ENCODE results near the gene RNASE8. TPM values are rescaled to one million over a fixed set of nuclear protein-coding genes. Genes with fewer than 3 reads are reported as not detected.
A peak's percentile ranks its signal among the peaks of the same experiment; 100 is the strongest.

Gene RNASE8
- total RNA-seq, 1 donor from 2014 or later = not detected

- H3K27me3 ChIP-seq = peaks cover 3% of the 10 kb centered on the region
- peaks cover 71% of the 10 kb centered on the region for H3F3A ChIP-seq (ENCODE audit: low read depth)
- Mint-ChIP-seq H3K9me3 (peaks cover 2% of the 10 kb centered on the region), H3K4me3 (peak within 1 kb of the TSS; percentile 95), H3K27me3 (ENCODE audit: insufficient read depth, low read depth) (peaks cover 11% of the 10 kb centered on the region), H3K4me1 (peaks cover 77% of the 10 kb centered on the region), H3K27ac (peak within 1 kb of the TSS; percentile 98), H3K36me3 (peaks cover 4% of the 10 kb centered on the region)
- H3K9me3 ChIP-seq (ENCODE audit: low read depth) = no peaks in the 10 kb centered on the region
- H4K20me1 ChIP-seq (ENCODE audit: low read depth) = peaks cover 30% of the 10 kb centered on the region
- peak within 1 kb of the TSS; percentile 83 for H3K4me3 ChIP-seq
- DNase-seq (ENCODE audit: low spot score) = peak; percentile 92
- peaks cover 73% of the 10 kb centered on the region for H3K79me2 ChIP-seq (ENCODE audit: low read depth)
- peak within 1 kb of the TSS; percentile 50 for H3K9ac ChIP-seq
- TF ChIP-seq, protein P1, sequence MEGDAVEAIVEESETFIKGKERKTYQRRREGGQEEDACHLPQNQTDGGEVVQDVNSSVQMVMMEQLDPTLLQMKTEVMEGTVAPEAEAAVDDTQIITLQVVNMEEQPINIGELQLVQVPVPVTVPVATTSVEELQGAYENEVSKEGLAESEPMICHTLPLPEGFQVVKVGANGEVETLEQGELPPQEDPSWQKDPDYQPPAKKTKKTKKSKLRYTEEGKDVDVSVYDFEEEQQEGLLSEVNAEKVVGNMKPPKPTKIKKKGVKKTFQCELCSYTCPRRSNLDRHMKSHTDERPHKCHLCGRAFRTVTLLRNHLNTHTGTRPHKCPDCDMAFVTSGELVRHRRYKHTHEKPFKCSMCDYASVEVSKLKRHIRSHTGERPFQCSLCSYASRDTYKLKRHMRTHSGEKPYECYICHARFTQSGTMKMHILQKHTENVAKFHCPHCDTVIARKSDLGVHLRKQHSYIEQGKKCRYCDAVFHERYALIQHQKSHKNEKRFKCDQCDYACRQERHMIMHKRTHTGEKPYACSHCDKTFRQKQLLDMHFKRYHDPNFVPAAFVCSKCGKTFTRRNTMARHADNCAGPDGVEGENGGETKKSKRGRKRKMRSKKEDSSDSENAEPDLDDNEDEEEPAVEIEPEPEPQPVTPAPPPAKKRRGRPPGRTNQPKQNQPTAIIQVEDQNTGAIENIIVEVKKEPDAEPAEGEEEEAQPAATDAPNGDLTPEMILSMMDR (IDR thresholded peaks at IDR 0.05) = peak; percentile 31
- no peak for TF ChIP-seq EZH2phosphoT487 (IDR thresholded peaks at IDR 0.05)
- peaks cover 54% of the 10 kb centered on the region for H3K4me1 ChIP-seq
- peak within 1 kb of the TSS; percentile 91 for H3K27ac ChIP-seq
- H3K36me3 ChIP-seq = no peaks in the 10 kb centered on the region
- H3K4me2 ChIP-seq = peak within 1 kb of the TSS; percentile 87
- no peak within 1 kb of the TSS for H2AFZ ChIP-seq (replicated peaks)
These were observed 40.7 kb downstream of the RNASE8 start, which contains the start of gene ZNF219 for GRCh38 chr14:21098076-21098891. Gene ZNF219 (minus strand): TSS chr14:21098655. CDS start chr14:21093591, 5,064 bp downstream.

GRCh38 chr14:21098892-21099595, 41.4 kb downstream of the RNASE8 start:
- Mint-ChIP-seq H3K27ac (peak overlapping the region; percentile 61), H3K4me1 (peaks cover 72% of the 10 kb centered on the region), H3K9me3 (peaks cover 2% of the 10 kb centered on the region), H3K4me3 (peak overlapping the region; percentile 87), H3K27me3 (ENCODE audit: insufficient read depth, low read depth) (peaks cover 7% of the 10 kb centered on the region), H3K36me3 (no peaks in the 10 kb centered on the region)
- H3K9ac ChIP-seq = peak overlapping the region; percentile 11
- peak overlapping the region; percentile 86 for H3K4me2 ChIP-seq
- H4K20me1 ChIP-seq (ENCODE audit: low read depth) = peaks cover 25% of the 10 kb centered on the region
- no peaks in the 10 kb centered on the region for H3K9me3 ChIP-seq (ENCODE audit: low read depth)
- DNase-seq (ENCODE audit: low spot score) = no peak
- peaks cover 69% of the 10 kb centered on the region for H3F3A ChIP-seq (ENCODE audit: low read depth)
- H2AFZ ChIP-seq (replicated peaks) = no peak overlapping the region
- peak overlapping the region; percentile 77 for H3K27ac ChIP-seq
- peaks cover 3% of the 10 kb centered on the region for H3K27me3 ChIP-seq
- H3K4me3 ChIP-seq = peak overlapping the region; percentile 61
- no peaks in the 10 kb centered on the region for H3K36me3 ChIP-seq
- H3K4me1 ChIP-seq = peaks cover 50% of the 10 kb centered on the region
- TF ChIP-seq EZH2phosphoT487 (IDR thresholded peaks at IDR 0.05) (no peak), EZH2 (IDR thresholded peaks at IDR 0.05) (no peak)
- TF ChIP-seq, protein P1 (IDR thresholded peaks at IDR 0.05) = no peak
- H3K79me2 ChIP-seq (ENCODE audit: low read depth) = peaks cover 68% of the 10 kb centered on the region

GRCh38 chr14:21099596-21099985, 42.0 kb downstream of the RNASE8 start:
- Histone ChIP-seq H3K4me3 (peak overlapping the region; percentile 61), H3K9ac (no peak overlapping the region), H3K4me2 (peak overlapping the region; percentile 86), H4K20me1 (ENCODE audit: low read depth) (peaks cover 25% of the 10 kb centered on the region), H3K9me3 (ENCODE audit: low read depth) (no peaks in the 10 kb centered on the region), H3K4me1 (peaks cover 50% of the 10 kb centered on the region), H3K79me2 (ENCODE audit: low read depth) (peaks cover 68% of the 10 kb centered on the region), H3K27me3 (peaks cover 3% of the 10 kb centered on the region), H3K36me3 (no peaks in the 10 kb centered on the region), H2AFZ (replicated peaks) (no peak overlapping the region), H3F3A (ENCODE audit: low read depth) (peaks cover 69% of the 10 kb centered on the region), H3K27ac (peak overlapping the region; percentile 55)
- H3K36me3 Mint-ChIP-seq = no peaks in the 10 kb centered on the region
- peak overlapping the region; percentile 61 for H3K27ac Mint-ChIP-seq
- peaks cover 6% of the 10 kb centered on the region for H3K27me3 Mint-ChIP-seq (ENCODE audit: insufficient read depth, low read depth)
- no peak for DNase-seq (ENCODE audit: low spot score)
- peaks cover 70% of the 10 kb centered on the region for H3K4me1 Mint-ChIP-seq
- TF ChIP-seq EZH2phosphoT487 (IDR thresholded peaks at IDR 0.05) = no peak
- H3K4me3 Mint-ChIP-seq = peak overlapping the region; percentile 87
- peaks cover 2% of the 10 kb centered on the region for H3K9me3 Mint-ChIP-seq

Measured in neural progenitor cell (in vitro differentiated cells).